Thyroid gland (tissue), 4 donors: ENCODE data around the gene ADRA2B. TPM values are rescaled to one million over a fixed set of nuclear protein-coding genes. Genes with fewer than 3 reads are reported as not detected.

ENCODE experiments used
- DNase-seq, 2 donors: peaks; one replicate each; pipeline ENCODE4 v3.0.0-alpha.2; 2019
- H3K27ac ChIP-seq, 3 donors: fragments of 200-600 bp; sonication (generic); 1 replicate in 2 of 3; 2 replicates in 1 of 3; pipeline ENCODE4 v1.5.1; 2016 to 2019; ENCODE audit warnings: mild to moderate bottlenecking in 1 of 3, moderate library complexity in 1 of 3
- H3K27me3 ChIP-seq: fragments of 200-600 bp; sonication (generic); one replicate; pipeline ENCODE4 v1.5.1; 2019
- H3K36me3 ChIP-seq, 2 donors: fragments of 200-600 bp; sonication (generic); one replicate each; pipeline ENCODE4 v1.5.1; 2016 to 2019
- H3K4me1 ChIP-seq, 2 donors: fragments of 200-600 bp; sonication (generic); one replicate each; pipeline ENCODE4 v1.5.1; 2017 to 2019
- H3K4me3 ChIP-seq, 3 donors: fragments of 200-600 bp; sonication (generic); replicated peaks in 1 of 3; 1 replicate in 2 of 3; 2 replicates in 1 of 3; pipeline ENCODE4 v1.5.1; 2016; ENCODE audit warnings: mild to moderate bottlenecking in 1 of 3
- H3K9me3 ChIP-seq: fragments of 200-600 bp; sonication (generic); one replicate; pipeline ENCODE4 v1.5.1; 2017
- CTCF ChIP-seq, 6 experiments: fragments of 200-600 bp in 3 of 6; fragments of 450-650 bp in 3 of 6; sonication (generic) in 3 of 6; IDR thresholded peaks; one replicate each; pipeline ENCODE4 v1.5.1; 2016 to 2019; ENCODE audit warnings: antibody characterized with exemption in 6 of 6, mild to moderate bottlenecking in 2 of 6, inconsistent platforms in 1 of 6, moderate library complexity in 1 of 6
- POLR2A ChIP-seq, 2 donors: fragments of 450-650 bp; IDR thresholded peaks; one replicate each; pipeline ENCODE4 v1.6.1; 2017; ENCODE audit warnings: antibody characterized with exemption in 2 of 2, mild to moderate bottlenecking in 2 of 2, moderate library complexity in 1 of 2
- WGBS, 2 donors: methylation state at CpG; one replicate each; pipeline ENCODE4 v1.1.5; 2017; 5-methylcytosine and 5-hydroxymethylcytosine counted together
- intact Hi-C: fragments of 100-400 bp; cut with DNase I; formaldehyde crosslinking; loops from one replicate; pipeline ENCODE4 v1.15.1; 2023
- total RNA-seq, 4 donors: library from RNA; depleted of rRNA; stranded (reverse); fragments of >200 nt; gene quantifications; one replicate each; pipeline ENCODE4 v1.2.3, GENCODE V29; 2016

Gene ADRA2B
- total RNA-seq, 4 donors from 2014 or later, result 0.13 to 2.1 (median 1.0) TPM

- 59 to 63% methylated on average over 55 to 63 of the region's 77 CpGs for WGBS, 2 donors
- H3K36me3 ChIP-seq, result no peaks in the 10 kb centered on the region
- no peaks in the 10 kb centered on the region for H3K27me3 ChIP-seq
- no peak overlapping the region for H3K27ac ChIP-seq
- TF ChIP-seq POLR2A (IDR thresholded peaks at IDR 0.05) (no peak), CTCF (IDR thresholded peaks at IDR 0.05) (no peak)
- no peaks in the 10 kb centered on the region for H3K9me3 ChIP-seq
- intact Hi-C loops, result loop anchor here (10.0 kb wide), 1 partner anchor 91 kb away; no protein-coding TSS in a partner anchor
- DNase-seq, result no peak
- peaks cover 5 to 11% of the 10 kb centered on the region in 2 donors for H3K4me1 ChIP-seq
- peak overlapping the region in 2 of 3 donors; percentile 29 to 35 for H3K4me3 ChIP-seq
These were observed 544 bp downstream of the ADRA2B start for GRCh38 chr2:96115631-96116423.

GRCh38 chr2:96114903-96115581 lies 1.3 kb downstream of the ADRA2B start:
- Histone ChIP-seq H3K27me3 (no peaks in the 10 kb centered on the region), H3K27ac (no peak overlapping the region), H3K36me3 (no peaks in the 10 kb centered on the region), H3K4me1 (peaks cover 5 to 11% of the 10 kb centered on the region in 2 donors), H3K4me3 (no peak overlapping the region), H3K9me3 (no peaks in the 10 kb centered on the region)
- WGBS, 2 donors, result 93 to 96% methylated on average over 18 to 22 of the region's 24 CpGs
- no peak for DNase-seq
- TF ChIP-seq CTCF (IDR thresholded peaks at IDR 0.05), result no peak
- intact Hi-C loops, result loop anchor here (10.0 kb wide), 1 partner anchor 90 kb away; no protein-coding TSS in a partner anchor

GRCh38 chr2:96114546-96114902 lies 1.8 kb downstream of the ADRA2B start:
- Histone ChIP-seq H3K36me3 (no peaks in the 10 kb centered on the region), H3K9me3 (no peaks in the 10 kb centered on the region), H3K27ac (no peak overlapping the region), H3K27me3 (no peaks in the 10 kb centered on the region), H3K4me1 (peaks cover 5 to 11% of the 10 kb centered on the region in 2 donors), H3K4me3 (no peak overlapping the region)
- intact Hi-C loops, result loop anchor here (10.0 kb wide), 1 partner anchor 90 kb away; no protein-coding TSS in a partner anchor
- no peak for TF ChIP-seq CTCF (IDR thresholded peaks at IDR 0.05)
- no peak for TF ChIP-seq POLR2A (IDR thresholded peaks at IDR 0.05)
- no peak for DNase-seq
- 85 to 90% methylated on average over 9 to 13 of the region's 13 CpGs for WGBS, 2 donors

- no peaks in the 10 kb centered on the region for H3K27me3 ChIP-seq
These were observed 2.4 kb downstream of the ADRA2B start for GRCh38 chr2:96113951-96114350.

More at GRCh38 chr2:96113951-96114350, 2.4 kb downstream of the ADRA2B start:
- intact Hi-C loops, result loop anchor here (10.0 kb wide), 1 partner anchor 89 kb away; no protein-coding TSS in a partner anchor
- no peaks in the 10 kb centered on the region for H3K36me3 ChIP-seq
- no peak overlapping the region for H3K27ac ChIP-seq
- WGBS, 2 donors, result 89 to 91% methylated on average over 16 to 17 of the region's 17 CpGs
- DNase-seq, result no peak
- H3K4me3 ChIP-seq, result no peak overlapping the region
- H3K4me1 ChIP-seq, result peaks cover 5 to 17% of the 10 kb centered on the region in 2 donors
- no peaks in the 10 kb centered on the region for H3K9me3 ChIP-seq
- no peak for TF ChIP-seq POLR2A (IDR thresholded peaks at IDR 0.05)
- TF ChIP-seq CTCF (IDR thresholded peaks at IDR 0.05), result no peak
